Activated CD8-positive, alpha-beta memory T cell treated with anti-CD3 and anti-CD28 coated beads, Interleukin-2, amount 50 U/mL, for 4 hours (primary cell): ENCODE data around the gene ITGA3.

ENCODE experiments used
- DNase-seq: peaks from one replicate; pipeline ENCODE4 v3.0.0-alpha.2; 2020

ITGA3 gene

GRCh38 chr17:50112694-50113093 lies 56.8 kb downstream of the ITGA3 start:
- no peak for DNase-seq

GRCh38 chr17:50113624-50114320 lies 57.9 kb downstream of the ITGA3 start:
- no peak for DNase-seq

- no peak for DNase-seq
These were observed 58.5 kb downstream of the ITGA3 start for GRCh38 chr17:50114401-50114800.

GRCh38 chr17:50114849-50115357 lies 59.0 kb downstream of the ITGA3 start:
- DNase-seq: no peak

GRCh38 chr17:50115756-50116155 lies 59.8 kb downstream of the ITGA3 start:
- no peak for DNase-seq

GRCh38 chr17:50117202-50118051 lies 61.5 kb downstream of the ITGA3 start:
- DNase-seq: peak; percentile 66

- DNase-seq: no peak
These were observed 62.3 kb downstream of the ITGA3 start for GRCh38 chr17:50118076-50118827.

- DNase-seq: no peak
These were observed 62.9 kb downstream of the ITGA3 start for GRCh38 chr17:50118828-50119218.

GRCh38 chr17:50120475-50121253 lies 64.8 kb downstream of the ITGA3 start:
- no peak for DNase-seq

GRCh38 chr17:50122945-50123344 lies 67.0 kb downstream of the ITGA3 start:
- DNase-seq: no peak

- DNase-seq: no peak
These were observed 67.9 kb downstream of the ITGA3 start for GRCh38 chr17:50123649-50124349.

- DNase-seq: no peak
These were observed 69.6 kb downstream of the ITGA3 start for GRCh38 chr17:50125420-50125997.

GRCh38 chr17:50127697-50128361 lies 71.9 kb downstream of the ITGA3 start:
- no peak for DNase-seq

- DNase-seq: no peak
These were observed 72.8 kb downstream of the ITGA3 start for GRCh38 chr17:50128441-50129352.

GRCh38 chr17:50129353-50129727 lies 73.4 kb downstream of the ITGA3 start:
- no peak for DNase-seq

- peak; percentile 46 for DNase-seq
These were observed 74.0 kb downstream of the ITGA3 start, which contains the start of gene SAMD14 for GRCh38 chr17:50129728-50130558. Gene SAMD14 (minus strand): TSS chr17:50130160. CDS start chr17:50124959, 5,201 bp downstream.

- DNase-seq: no peak
These were observed 74.8 kb downstream of the ITGA3 start for GRCh38 chr17:50130559-50131305.
